Type B pancreatic cell (in vitro differentiated cells): ENCODE data around the gene KRTAP10-2. TPM values are rescaled to one million over a fixed set of nuclear protein-coding genes. Genes with fewer than 3 reads are reported as not detected.

Source experiments
- DNase-seq: peaks from one replicate; pipeline ENCODE4 v3.0.0; 2021; ENCODE audit warnings: mixed read lengths; ENCODE audit not compliant: unreplicated experiment; ENCODE audit errors: extremely low spot score
- H3K27ac Mint-ChIP-seq: 2 replicates; pipeline ENCODE4 v1.8.0; 2021; ENCODE audit warnings: mild to moderate bottlenecking, mixed read lengths
- H3K27me3 Mint-ChIP-seq: 2 replicates; pipeline ENCODE4 v1.8.0; 2021; ENCODE audit warnings: mixed read lengths
- H3K36me3 Mint-ChIP-seq: 2 replicates; pipeline ENCODE4 v1.8.0; 2021; ENCODE audit warnings: mixed read lengths
- H3K4me1 Mint-ChIP-seq: one replicate; pipeline ENCODE4 v1.8.0; 2021; ENCODE audit warnings: mixed read lengths; ENCODE audit not compliant: unreplicated experiment
- H3K4me3 Mint-ChIP-seq: 2 replicates; pipeline ENCODE4 v1.8.0; 2021; ENCODE audit warnings: mild to moderate bottlenecking, mixed read lengths
- H3K9me3 Mint-ChIP-seq: 2 replicates; pipeline ENCODE4 v1.8.0; 2021; ENCODE audit warnings: mixed read lengths
- total RNA-seq: library from RNA; stranded (reverse); gene quantifications from 2 replicates; pipeline ENCODE4 v1.2.1, GENCODE V29; 2021; ENCODE audit warnings: low replicate concordance
- TF ChIP-seq, protein P1 (sequence below): fragments of 200-600 bp; sonication (generic); conservative IDR thresholded peaks from 2 replicates; pipeline ENCODE4 v1.5.0; 2021; ENCODE audit warnings: antibody characterized with exemption, mild to moderate bottlenecking

KRTAP10-2 gene
- total RNA-seq, 1 donor from 2014 or later, result not detected

DNA sequence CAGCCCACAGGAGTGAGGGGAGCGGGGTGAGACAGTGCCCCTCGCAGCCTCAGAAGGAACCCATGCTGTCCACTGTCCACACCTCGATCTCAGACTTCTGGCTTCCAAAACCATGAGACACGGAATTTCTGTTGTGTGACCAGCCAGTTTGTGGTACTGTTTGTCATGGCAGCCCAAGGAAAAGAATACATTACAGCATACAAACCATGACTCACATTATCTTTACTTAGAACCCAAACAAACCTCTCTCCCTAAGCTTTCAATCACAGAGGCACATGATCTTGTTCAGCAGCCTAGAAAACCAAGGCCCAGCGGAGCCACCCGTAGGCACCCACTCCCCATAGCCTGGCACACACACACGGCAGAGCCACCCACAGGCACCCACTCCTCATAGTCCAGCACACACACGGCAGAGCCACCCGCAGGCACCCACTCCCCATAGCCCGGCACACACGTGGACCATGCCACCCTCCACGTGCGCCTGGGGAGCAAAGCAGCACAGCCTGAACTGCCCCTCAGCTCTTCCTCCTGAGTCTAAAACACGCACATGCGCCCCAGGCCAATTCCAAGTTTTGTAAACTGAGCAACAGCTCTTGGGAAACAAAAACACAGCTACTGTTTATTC, 21.8 kb upstream of the KRTAP10-2 start:
- H3K27ac Mint-ChIP-seq, result no peak overlapping the region
- TF ChIP-seq, protein P1, sequence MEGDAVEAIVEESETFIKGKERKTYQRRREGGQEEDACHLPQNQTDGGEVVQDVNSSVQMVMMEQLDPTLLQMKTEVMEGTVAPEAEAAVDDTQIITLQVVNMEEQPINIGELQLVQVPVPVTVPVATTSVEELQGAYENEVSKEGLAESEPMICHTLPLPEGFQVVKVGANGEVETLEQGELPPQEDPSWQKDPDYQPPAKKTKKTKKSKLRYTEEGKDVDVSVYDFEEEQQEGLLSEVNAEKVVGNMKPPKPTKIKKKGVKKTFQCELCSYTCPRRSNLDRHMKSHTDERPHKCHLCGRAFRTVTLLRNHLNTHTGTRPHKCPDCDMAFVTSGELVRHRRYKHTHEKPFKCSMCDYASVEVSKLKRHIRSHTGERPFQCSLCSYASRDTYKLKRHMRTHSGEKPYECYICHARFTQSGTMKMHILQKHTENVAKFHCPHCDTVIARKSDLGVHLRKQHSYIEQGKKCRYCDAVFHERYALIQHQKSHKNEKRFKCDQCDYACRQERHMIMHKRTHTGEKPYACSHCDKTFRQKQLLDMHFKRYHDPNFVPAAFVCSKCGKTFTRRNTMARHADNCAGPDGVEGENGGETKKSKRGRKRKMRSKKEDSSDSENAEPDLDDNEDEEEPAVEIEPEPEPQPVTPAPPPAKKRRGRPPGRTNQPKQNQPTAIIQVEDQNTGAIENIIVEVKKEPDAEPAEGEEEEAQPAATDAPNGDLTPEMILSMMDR, result no peak
- no peak for DNase-seq
- peaks cover 5% of the 10 kb centered on the region for H3K9me3 Mint-ChIP-seq
- H3K36me3 Mint-ChIP-seq, result no peaks in the 10 kb centered on the region
- no peaks in the 10 kb centered on the region for H3K4me1 Mint-ChIP-seq
- no peak overlapping the region for H3K4me3 Mint-ChIP-seq
- H3K27me3 Mint-ChIP-seq, result peaks cover 3% of the 10 kb centered on the region

DNA sequence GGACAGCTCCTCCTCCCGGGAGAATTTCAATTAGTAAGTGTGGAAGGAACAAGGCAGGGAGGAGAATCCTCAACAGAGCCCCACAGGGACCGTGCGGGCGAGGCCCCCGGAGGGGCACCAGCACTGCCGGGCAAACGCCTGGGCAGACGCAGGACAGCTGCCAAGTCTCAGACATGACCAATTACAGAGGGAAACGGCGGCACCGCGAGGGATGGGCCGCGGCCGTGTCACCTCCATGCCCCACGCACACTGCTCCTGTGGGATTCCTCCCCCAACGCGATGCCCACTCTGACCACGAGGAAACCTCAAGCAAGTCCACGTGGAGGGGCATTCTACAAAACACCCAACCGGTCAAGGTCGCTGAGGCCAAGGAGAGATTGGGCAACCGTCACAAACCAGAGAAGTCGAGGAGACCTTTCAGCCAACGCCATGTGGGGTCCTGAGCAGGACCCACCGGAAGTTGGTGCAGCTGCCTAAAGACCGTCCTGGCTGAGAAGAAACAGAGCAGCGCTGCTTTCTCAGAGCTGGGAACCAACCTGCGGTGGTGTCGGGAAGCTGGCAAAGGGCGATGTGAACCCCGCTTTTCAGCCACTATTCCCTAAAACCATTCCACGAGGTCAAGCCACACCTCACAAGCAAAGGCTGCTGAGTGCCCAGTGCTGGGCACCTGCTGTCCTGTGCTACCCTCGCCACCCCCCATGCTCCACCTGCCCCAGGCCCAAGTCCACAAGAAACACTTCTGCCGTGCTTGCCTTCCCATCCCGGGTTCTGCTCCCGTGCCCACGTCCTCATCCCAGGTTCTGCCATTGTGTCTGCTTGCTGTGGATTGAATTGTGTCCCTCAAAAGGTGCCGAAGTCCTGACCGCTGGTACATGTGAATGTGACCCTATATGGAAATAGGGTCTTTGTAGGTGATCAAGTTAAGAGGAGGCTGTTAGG, 20.8 kb upstream of the KRTAP10-2 start:
- Mint-ChIP-seq H3K4me3 (no peak overlapping the region), H3K27me3 (peaks cover 3% of the 10 kb centered on the region), H3K9me3 (peaks cover 5% of the 10 kb centered on the region), H3K36me3 (no peaks in the 10 kb centered on the region), H3K27ac (no peak overlapping the region), H3K4me1 (no peaks in the 10 kb centered on the region)
- no peak for DNase-seq
- TF ChIP-seq, protein P1, result no peak

DNA sequence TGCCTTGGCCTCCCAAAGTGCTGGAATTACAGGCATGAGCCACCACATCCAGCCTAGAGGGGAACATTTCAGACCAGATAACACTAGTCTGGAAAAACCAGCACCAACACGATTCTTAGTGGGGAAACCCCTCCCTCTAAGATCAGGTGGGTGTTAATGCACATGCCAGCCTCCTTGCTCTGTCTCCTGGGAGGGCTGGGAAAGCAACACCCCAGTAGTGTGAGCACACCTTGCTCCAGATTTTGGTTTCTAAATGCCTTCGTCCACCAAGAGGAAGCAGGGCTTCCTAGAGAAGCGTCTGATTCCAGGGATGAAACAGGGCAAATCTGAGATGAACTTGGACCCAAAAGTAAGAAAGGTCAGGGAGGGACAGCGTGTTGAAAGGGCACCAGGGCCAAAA, 20.0 kb upstream of the KRTAP10-2 start:
- TF ChIP-seq, protein P1, result no peak
- no peak for DNase-seq
- H3K36me3 Mint-ChIP-seq, result no peaks in the 10 kb centered on the region
- H3K4me3 Mint-ChIP-seq, result no peak overlapping the region
- H3K27ac Mint-ChIP-seq, result no peak overlapping the region
- H3K27me3 Mint-ChIP-seq, result peaks cover 3% of the 10 kb centered on the region
- H3K4me1 Mint-ChIP-seq, result no peaks in the 10 kb centered on the region
- peaks cover 5% of the 10 kb centered on the region for H3K9me3 Mint-ChIP-seq

GRCh38 chr21:44569861-44570517, 18.7 kb upstream of the KRTAP10-2 start:
- Mint-ChIP-seq H3K27me3 (peaks cover 3% of the 10 kb centered on the region), H3K4me1 (no peaks in the 10 kb centered on the region), H3K4me3 (no peak overlapping the region), H3K9me3 (peaks cover 5% of the 10 kb centered on the region), H3K36me3 (no peaks in the 10 kb centered on the region), H3K27ac (no peak overlapping the region)
- TF ChIP-seq, protein P1, result no peak
- DNase-seq, result no peak

GRCh38 chr21:44568667-44569556, 17.6 kb upstream of the KRTAP10-2 start:
- TF ChIP-seq, protein P1, result no peak
- Mint-ChIP-seq H3K4me3 (no peak overlapping the region), H3K27ac (no peak overlapping the region), H3K4me1 (no peaks in the 10 kb centered on the region), H3K27me3 (peaks cover 3% of the 10 kb centered on the region), H3K9me3 (peaks cover 5% of the 10 kb centered on the region), H3K36me3 (no peaks in the 10 kb centered on the region)
- DNase-seq, result no peak
